GM12874 (cell line): ENCODE results near the gene DENND1A.

Experiments used
- TF ChIP-seq, protein P1 (sequence below): IDR thresholded peaks from 2 replicates; pipeline ENCODE4 v1.5.1; 2011; ENCODE audit warnings: low read depth, mild to moderate bottlenecking, control low read depth, low read length, moderate library complexity; ENCODE audit not compliant: insufficient read depth

The DENND1A gene

GRCh38 chr9:123789554-123790292 lies 140.2 kb downstream of the DENND1A start:
- TF ChIP-seq, protein P1, sequence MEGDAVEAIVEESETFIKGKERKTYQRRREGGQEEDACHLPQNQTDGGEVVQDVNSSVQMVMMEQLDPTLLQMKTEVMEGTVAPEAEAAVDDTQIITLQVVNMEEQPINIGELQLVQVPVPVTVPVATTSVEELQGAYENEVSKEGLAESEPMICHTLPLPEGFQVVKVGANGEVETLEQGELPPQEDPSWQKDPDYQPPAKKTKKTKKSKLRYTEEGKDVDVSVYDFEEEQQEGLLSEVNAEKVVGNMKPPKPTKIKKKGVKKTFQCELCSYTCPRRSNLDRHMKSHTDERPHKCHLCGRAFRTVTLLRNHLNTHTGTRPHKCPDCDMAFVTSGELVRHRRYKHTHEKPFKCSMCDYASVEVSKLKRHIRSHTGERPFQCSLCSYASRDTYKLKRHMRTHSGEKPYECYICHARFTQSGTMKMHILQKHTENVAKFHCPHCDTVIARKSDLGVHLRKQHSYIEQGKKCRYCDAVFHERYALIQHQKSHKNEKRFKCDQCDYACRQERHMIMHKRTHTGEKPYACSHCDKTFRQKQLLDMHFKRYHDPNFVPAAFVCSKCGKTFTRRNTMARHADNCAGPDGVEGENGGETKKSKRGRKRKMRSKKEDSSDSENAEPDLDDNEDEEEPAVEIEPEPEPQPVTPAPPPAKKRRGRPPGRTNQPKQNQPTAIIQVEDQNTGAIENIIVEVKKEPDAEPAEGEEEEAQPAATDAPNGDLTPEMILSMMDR = no peak

- TF ChIP-seq, protein P1 = no peak
Observed at GRCh38 chr9:123787416-123787815, 142.5 kb downstream of the DENND1A start.

GRCh38 chr9:123784518-123784917 lies 145.4 kb downstream of the DENND1A start:
- TF ChIP-seq, protein P1 = no peak

GRCh38 chr9:123778232-123778902 lies 151.6 kb downstream of the DENND1A start:
- TF ChIP-seq, protein P1 = no peak

DNA sequence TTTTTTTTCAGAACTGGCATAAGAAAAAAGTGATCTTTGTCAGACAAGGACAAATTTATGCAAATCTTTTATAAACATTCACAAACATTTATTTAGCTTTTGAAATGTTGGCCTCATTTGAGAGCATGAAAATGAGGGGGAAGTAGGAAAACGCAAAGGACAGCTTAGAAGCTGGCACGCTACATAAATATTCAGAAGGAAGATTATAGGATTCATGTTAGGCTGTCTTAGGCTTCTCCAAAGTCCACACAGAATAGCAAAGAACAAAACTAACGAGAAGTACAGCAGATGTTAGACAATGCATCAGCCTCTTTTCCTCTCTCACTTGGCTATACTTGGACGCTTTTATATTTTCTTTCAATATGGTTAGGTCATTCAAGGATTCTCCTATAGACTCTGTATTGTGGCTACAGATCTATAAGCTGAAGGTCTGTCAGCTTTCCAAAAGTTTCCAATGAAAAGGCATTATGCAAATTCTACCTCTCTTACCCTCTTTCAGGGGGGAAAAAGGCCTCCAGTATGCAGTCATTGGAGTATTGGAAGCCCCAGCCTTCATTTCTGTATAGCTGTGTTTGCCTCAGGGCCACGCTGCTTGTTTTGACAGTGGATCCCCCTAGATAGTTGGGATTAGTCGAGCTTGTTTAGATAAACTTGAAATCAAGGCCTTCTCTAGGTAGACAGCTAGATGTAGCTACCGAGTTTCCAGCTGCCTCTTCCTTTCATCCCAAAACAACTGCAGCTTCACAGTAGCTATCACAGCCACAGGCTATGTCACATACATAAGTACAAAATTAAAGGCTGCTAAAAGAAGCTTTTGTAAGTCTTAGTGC lies 153.0 kb downstream of the DENND1A start:
- TF ChIP-seq, protein P1 = no peak

GRCh38 chr9:123775289-123776284 lies 154.3 kb downstream of the DENND1A start:
- TF ChIP-seq, protein P1 = no peak
